NCI-H187 (cell line): ENCODE data around the gene UGT1A7.

Experiments used
- DNase-seq, 2 experiments: peaks; one replicate each; lab custom pipeline; 2025; lab: John Stamatoyannopoulos, UW

Gene UGT1A7

GRCh38 chr2:233761040-233761769 lies 79.5 kb downstream of the UGT1A7 start:
- DNase-seq = no peak

- DNase-seq = no peak
Measured at GRCh38 chr2:233764264-233764663, 82.6 kb downstream of the UGT1A7 start.

- no peak for DNase-seq
Measured at GRCh38 chr2:233764761-233765160, 83.1 kb downstream of the UGT1A7 start.

- DNase-seq = no peak
Measured at GRCh38 chr2:233766416-233766815, 84.7 kb downstream of the UGT1A7 start.

- DNase-seq = no peak
Measured at GRCh38 chr2:233768076-233768475, 86.4 kb downstream of the UGT1A7 start.

GRCh38 chr2:233769260-233769659 lies 87.6 kb downstream of the UGT1A7 start:
- no peak for DNase-seq

GRCh38 chr2:233772153-233772552 lies 90.5 kb downstream of the UGT1A7 start:
- DNase-seq = no peak

GRCh38 chr2:233772583-233772982 lies 90.9 kb downstream of the UGT1A7 start:
- DNase-seq = no peak

- no peak for DNase-seq
Measured at GRCh38 chr2:233773854-233774253, 92.2 kb downstream of the UGT1A7 start.

- DNase-seq = no peak
Measured at GRCh38 chr2:233775414-233775813, 93.7 kb downstream of the UGT1A7 start.

GRCh38 chr2:233778030-233778429 lies 96.3 kb downstream of the UGT1A7 start, which contains the start of gene MROH2A:
MROH2A (plus strand) TSS chr2:233778330; CDS start chr2:233779359, 1,029 bp downstream.
- DNase-seq = no peak

- DNase-seq = no peak
Measured at GRCh38 chr2:233779722-233780121, 98.0 kb downstream of the UGT1A7 start.

- DNase-seq = no peak
Measured at GRCh38 chr2:233780771-233781170, 99.1 kb downstream of the UGT1A7 start.

- no peak for DNase-seq
Measured at GRCh38 chr2:233789554-233789953, 107.9 kb downstream of the UGT1A7 start.

GRCh38 chr2:233791151-233791882 lies 109.6 kb downstream of the UGT1A7 start:
- DNase-seq = no peak

- DNase-seq = no peak
Measured at GRCh38 chr2:233791883-233792329, 110.2 kb downstream of the UGT1A7 start.

GRCh38 chr2:233792720-233793119 lies 111.0 kb downstream of the UGT1A7 start:
- no peak for DNase-seq

- no peak for DNase-seq
Measured at GRCh38 chr2:233793465-233794127, 111.9 kb downstream of the UGT1A7 start.

GRCh38 chr2:233794128-233794658 lies 112.5 kb downstream of the UGT1A7 start:
- DNase-seq = no peak

GRCh38 chr2:233795735-233796171 lies 114.1 kb downstream of the UGT1A7 start:
- no peak for DNase-seq

GRCh38 chr2:233796254-233796653 lies 114.6 kb downstream of the UGT1A7 start:
- no peak for DNase-seq

- no peak for DNase-seq
Measured at GRCh38 chr2:233798335-233799086, 116.8 kb downstream of the UGT1A7 start.
